ENCODE results near the gene XAF1.
"Not testable (repeated sequence)": the region's sequence is repeated elsewhere in the genome, so short reads cannot be mapped to it uniquely, and the experiment has no call there.

XAF1 gene, protein sequence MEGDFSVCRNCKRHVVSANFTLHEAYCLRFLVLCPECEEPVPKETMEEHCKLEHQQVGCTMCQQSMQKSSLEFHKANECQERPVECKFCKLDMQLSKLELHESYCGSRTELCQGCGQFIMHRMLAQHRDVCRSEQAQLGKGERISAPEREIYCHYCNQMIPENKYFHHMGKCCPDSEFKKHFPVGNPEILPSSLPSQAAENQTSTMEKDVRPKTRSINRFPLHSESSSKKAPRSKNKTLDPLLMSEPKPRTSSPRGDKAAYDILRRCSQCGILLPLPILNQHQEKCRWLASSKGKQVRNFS

DNA sequence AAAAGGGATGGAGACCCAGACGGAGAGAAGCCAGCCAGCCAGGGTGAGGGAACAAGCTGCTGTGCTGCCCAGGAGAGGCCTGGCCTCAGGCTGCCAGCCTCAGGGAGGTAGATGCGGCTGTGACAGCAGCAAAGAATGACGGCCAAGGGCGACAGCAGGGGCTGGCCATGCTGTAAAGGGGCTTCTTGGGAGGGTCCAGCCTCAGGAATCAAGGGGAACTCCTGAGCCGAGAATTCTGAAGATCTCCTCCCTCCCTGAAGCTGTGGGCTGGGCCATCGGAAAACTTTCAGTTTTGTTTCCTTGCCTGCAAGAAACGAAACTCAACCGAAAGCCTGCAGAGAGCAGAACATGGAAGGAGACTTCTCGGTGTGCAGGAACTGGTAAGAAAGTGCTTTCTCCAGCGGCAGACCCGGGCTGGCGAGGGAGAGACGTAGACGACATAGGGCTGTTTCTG is at the start of gene XAF1:
TSS of gene XAF1 (plus strand) at position 316 of the 454 bp plus-strand sequence. CDS start at position 349, 33 bp downstream.
- DNase-seq (ENCODE audit: low read depth in 2 of 2): peak in 1 of 2 donors; percentile 11

DNA sequence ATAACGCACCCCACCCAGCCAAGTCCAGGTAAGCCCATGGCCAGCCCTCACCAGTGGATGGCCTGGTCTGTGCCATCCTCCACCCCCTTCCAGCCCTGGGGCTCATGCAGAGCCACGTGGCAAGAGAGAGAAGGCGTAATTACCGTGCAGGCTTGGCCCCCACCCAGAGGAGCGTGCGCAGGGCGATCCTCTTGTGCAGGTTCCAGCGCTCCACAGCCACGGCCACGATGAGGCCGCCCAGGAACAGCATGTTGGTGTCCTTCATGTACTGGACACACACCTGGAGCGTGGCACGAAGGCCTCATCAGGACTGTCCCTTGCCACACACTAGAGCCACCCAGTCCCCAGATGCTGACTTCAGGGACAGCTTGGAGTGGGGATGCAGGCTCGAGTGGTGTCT is 49.3 kb upstream of the XAF1 start:
- no peak for DNase-seq (ENCODE audit: low read depth in 2 of 2)

DNA sequence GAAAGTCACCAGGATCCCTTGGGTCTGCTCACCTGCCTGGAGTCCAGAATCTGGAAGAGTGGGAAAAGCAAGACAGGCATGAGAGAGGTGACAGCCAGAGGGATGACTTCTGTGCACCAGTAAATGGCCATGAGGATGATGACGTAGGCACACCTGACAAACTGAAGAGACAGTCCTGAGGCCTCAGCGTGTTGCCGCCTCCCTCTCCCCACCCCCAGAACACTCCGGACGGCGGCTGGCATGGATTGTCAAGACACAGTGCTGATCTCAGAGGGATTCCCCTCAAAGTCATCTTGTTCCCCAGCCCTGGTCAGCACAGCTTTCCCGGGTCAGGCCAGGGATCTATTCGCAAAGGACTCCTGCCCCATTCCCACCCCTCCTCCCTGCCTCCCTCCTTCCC is 48.9 kb upstream of the XAF1 start:
- DNase-seq (ENCODE audit: low read depth in 2 of 2): no peak

DNA sequence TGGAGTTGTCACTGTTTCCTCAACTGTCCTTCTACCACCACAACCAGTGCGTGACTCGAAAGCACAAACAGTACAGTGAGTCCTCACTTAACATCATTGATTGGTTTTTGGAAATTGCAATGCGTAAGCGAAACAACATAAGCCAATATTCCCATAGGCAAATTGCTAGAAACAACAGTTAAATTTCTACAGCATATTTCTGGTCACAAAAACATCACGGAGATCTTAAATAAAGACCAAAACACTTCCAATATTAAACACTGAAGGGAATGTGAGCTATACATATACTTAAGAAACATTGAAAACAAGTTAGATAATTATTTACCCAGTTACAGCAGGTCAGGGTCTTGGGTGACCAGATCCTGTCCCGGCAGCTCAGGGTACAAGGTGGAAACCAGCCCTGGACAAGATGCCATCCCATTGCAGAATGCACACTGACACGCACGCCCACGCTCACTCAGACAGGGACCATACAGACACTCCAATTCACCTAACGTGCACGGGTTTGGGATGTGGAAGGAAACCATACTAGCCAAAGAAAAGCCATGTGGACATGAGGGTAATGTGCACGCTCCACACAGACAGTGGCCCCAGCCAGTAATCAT is 47.4 kb upstream of the XAF1 start:
- DNase-seq (ENCODE audit: low read depth in 2 of 2): no peak

DNA sequence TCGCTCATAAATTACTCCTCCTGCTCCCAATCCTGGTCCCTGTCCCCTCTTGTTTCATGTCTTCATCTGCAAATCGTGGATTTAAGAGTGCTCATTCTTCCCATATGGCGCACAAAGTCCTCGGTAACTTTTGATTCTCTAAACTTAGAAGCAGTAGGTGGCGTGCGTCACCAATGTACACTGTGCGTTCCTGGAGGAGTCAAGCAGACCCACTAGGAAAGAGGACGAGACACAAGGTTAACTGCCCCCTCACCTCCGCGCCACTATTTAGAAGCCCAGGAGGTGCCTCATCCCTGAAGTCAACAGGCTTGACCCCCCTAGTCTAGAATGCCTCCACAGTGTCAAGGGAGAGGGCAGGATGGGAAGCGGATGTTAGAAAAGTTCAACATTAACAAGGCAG is 45.5 kb upstream of the XAF1 start:
- no peak for DNase-seq (ENCODE audit: low read depth in 2 of 2)

DNA sequence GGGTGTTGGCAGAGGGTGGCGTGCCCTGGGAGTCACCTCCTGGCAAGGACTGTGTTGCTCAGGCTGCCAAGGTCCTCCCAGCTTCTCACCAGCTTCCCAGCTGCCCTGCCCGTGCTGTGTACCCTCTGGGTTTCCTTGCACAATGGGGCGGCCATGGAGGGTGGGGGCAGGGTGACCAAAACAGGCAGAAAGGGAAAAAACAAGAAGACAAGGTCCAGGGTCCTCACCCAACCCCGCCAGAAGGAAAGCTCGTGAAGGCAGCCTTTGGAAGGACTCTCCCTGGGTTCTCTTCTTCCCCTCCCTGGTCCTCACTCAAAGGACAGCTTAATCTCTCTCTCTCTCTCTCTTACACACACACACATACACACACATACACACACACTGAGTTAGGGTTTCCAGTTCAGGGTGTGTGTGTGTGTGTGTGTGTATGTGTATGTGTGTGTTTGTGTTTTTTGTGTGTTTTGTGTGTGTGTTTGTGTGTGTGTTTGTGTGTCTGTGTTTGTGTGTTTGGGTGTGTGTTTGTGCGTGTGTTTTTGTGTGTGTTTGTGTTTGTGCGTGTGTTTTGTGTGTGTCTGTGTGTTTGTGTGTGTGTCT is 44.7 kb upstream of the XAF1 start:
- no peak for DNase-seq (ENCODE audit: low read depth in 2 of 2)

DNA sequence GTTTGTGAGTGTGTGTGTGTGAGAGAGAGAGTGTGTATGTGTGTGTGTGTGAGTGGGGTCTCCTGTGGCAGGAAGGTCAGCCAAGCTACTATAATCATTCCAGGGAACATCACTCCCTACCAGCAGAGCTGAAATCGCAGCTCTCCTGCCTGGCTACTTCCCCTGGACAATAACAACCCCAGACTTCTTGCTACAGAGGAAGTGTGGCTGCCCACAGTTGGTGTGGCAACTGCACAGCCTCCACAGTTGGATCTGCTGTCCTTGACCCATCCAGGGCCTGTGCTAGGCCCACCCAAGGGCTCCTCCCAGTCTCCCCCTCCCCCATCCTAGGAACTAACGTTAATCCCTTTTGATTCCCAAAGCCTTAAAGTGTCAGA is 44.2 kb upstream of the XAF1 start:
- DNase-seq (ENCODE audit: low read depth in 2 of 2): no peak

DNA sequence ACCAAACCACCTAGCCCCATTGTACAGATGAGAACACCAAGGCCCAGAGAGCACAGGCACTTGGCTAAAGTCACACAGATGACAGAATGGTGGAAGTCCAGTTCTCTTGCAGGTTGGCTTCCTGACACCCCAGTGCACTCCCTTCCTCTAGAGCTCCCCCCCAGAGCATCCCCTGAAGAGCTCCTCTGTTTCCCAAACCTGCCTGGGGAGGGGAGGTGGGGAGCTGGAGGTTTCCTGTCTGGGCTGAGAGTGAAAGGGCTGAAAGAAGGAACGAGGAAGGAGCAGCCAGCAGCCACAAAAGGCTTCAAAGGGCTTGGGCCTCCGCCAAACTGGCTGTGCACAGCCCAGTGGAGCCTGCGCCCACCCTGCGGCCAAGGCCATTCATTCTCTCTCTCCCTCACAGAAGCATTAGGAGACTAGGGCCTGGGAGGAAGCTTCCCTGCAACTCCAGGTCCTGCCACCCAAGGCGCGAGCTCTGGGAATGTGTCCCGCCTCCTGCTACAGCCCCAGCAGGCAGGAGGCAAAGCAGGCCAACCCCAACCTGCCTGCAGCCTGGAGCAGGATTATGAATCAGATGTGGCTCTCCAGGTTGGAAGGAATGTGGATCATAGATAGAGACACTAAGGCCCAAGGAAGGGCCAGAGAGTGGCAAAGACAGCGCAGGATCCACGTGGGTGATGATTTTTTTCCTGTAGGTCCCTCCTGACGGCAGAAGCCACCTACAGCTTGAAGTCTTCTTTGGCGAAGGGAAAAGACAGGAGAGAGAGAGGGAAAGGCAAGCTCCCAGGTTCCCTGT is 43.6 kb upstream of the XAF1 start:
- no peak for DNase-seq (ENCODE audit: low read depth in 2 of 2)

DNA sequence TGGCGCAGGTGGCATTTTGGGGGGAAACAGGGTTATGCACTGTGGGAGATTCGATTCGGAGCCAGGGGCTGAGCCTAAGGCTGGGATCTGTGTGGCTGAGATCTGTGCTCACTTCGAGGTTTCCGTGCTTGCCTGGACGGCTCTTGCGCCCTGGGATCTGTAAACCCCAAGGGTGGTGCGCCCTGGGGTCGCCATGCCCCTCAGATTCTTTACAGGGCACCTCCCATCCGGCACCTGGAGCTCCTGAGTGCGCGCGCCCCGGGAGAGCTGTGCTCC is 43.1 kb upstream of the XAF1 start:
- DNase-seq (ENCODE audit: low read depth in 2 of 2): no peak

DNA sequence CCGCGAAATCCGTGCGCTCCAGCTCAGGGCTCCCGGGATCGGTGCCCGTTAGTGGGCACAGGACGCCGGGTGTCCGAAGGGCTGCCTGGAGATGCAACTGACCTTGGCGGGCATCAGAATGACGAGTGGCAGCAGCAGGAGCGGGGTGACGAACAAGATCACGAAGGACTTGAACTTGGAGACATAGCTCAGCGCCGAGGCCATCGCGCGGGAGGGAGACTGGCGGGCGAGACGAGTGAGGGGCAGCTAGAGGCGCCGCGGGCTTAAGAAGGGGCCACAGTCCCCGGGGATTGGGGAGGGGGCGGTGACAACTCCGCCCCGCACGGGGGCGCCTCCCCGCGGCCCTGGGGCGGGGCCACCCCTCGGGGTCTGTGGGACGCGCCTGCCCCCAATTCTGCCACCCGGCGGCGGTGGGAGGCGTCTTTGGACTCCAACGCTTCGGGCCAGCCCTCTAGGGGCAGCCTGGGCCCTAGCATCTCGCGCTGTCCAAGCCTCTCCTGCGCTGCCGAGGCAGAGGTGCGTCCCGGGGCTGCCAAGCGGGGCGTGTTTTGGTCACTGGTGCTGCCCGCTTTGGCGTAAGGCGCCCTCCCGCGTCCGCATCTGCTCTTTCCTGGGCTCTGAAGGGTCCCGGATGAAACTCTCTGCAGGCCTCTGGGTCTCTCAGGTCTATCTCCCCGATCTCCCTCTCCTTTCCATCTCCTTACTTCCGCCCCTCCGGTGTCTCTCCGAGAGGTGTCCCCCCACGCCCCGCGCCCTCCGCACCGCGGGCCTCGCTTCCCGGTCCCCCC is 42.5 kb upstream of the XAF1 start, which contains the start of gene SLC13A5:
TSS of gene SLC13A5 (minus strand) at position 240 of the 788 bp plus-strand sequence. CDS start at position 204, 36 bp downstream.
- DNase-seq (ENCODE audit: low read depth in 2 of 2): no peak

DNA sequence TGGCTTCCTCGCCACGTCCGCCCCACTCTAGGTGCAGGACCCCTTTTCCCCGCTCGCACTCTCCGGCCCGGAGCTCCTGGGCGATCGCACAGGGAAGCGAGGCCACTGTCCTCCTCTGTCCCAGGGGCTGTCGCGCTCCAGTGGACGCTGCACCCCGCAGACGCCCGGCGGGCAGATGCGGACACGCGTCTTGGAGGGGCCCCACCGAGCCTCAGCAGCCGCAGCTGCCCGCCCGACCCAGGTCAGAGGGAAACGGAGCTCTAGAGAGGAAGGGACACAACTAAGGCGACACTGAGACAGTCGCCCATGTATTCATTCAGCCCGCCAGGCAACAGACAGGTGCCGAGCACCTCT is 42.0 kb upstream of the XAF1 start:
- no peak for DNase-seq (ENCODE audit: low read depth in 2 of 2)

DNA sequence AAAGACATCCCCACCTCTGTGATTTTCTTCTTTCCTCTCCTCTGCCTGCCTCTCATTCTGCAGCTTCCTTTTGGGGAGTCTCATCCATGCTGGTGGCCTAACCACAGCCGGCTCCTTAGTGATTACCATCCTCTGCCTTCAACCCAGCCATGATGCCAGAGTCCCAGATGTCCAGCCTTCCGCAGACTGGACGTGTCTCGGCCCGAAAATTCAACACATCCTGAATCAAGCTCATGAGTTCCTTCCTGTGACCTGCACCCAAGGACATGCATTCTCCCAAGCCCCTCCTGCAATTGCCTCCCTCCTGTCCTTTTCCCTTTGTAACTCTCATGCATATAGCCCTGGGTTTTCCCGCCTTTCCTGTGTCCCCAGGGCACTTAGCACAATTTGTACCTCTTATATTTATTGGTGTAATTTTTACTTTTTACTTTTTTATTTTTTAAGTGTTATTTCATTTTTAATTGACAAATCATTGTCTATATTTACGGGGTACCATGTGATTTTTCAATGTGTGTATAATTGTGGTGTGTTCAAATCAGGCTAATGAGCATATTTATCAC is 41.5 kb upstream of the XAF1 start:
- DNase-seq (ENCODE audit: low read depth in 2 of 2): no peak

DNA sequence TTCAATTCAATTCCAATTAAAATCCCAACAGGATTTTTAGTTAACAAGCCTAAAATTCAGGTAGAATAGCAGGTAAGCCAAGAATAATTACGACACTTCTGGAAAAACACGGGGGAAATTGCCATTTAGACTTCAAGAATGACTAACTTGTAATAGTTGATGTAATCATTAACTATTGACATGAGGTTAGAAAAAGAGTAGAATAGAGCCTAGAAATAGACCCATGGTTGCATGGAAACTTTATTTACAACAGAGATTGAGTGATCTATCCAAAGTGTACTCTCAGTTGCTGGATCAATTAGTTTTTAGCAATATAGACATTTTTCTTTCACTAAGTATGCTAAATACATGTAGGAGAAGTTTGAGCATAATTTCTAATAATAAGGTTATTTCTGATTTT is 39.1 kb upstream of the XAF1 start:
- DNase-seq (ENCODE audit: low read depth in 2 of 2): no peak

DNA sequence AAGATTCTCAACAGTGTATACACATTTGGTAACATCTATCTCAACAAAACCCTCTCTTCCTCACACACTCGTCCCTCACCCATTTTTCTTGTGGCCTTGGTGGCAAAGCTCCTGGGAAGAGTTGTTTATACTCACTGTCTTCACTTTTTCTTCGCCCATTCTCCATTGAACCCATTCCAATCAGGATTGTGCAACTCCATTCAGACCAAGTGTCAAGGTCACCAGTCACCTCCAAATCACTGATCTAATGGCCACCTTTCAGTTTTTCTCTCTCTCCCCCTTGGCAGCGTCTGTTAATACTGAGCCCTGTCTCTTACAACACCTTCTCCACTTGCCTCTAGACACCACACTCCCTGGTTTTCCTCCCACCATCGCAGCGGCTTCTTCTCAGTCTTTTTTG is 34.1 kb upstream of the XAF1 start:
- DNase-seq (ENCODE audit: low read depth in 2 of 2): no peak

DNA sequence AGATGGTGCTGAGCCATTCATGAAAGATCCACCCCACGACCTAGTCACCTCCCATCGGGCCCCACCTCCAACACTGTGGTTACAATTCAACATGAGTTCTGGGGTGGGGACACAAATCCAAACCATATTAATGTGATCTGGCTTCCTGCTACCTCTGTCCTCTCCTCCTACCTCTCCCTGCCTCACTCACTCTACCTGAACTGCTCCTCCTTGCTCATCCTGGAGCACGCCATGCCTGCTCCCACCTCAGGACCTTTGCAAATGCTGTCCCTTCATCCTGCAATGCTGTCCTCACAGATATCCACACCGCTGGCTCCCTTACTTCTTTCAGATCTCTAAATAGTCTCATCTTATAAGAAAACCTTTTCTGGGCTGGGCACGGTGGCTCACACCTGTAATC is 31.8 kb upstream of the XAF1 start:
- no peak for DNase-seq (ENCODE audit: low read depth in 2 of 2)

DNA sequence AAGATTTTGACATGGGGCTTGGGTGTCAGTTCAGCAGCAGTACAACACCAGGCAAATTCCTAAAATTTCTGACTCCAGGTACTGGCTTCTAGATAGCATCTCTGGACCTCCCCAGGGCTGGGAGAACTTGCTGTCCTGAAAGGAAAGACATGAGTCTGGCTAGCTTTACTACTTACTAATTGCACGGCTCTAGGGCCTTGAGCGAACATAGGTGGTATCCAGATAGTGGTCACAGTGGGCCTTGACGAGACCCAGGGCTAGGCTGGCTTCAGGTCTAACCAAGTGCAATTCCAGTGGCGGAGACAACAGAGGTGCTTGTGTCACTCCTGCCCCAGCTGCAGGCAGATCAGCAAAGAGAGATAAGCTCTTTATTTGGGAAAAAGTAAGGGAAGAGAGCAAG is 26.3 kb upstream of the XAF1 start:
- DNase-seq (ENCODE audit: low read depth in 2 of 2): no peak

DNA sequence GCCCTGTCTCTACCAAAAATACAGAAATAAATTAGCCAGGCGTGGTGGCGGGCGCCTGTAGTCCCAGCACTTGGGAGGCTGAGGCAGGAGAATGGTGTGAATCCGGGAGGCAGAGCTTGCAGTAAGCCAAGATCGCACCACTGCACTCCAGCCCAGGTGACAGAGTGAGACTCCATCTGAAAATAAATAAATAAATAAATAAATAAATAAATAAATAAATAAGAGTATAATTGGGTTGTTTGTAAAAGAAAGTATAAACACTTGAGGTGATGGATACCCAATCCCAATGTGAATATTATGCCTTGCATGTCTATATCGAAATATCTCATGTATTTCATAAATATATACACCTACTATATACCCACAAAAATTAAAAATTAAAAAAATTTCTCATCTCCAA is 9.2 kb upstream of the XAF1 start:
- DNase-seq (ENCODE audit: low read depth in 2 of 2): not testable (repeated sequence)

DNA sequence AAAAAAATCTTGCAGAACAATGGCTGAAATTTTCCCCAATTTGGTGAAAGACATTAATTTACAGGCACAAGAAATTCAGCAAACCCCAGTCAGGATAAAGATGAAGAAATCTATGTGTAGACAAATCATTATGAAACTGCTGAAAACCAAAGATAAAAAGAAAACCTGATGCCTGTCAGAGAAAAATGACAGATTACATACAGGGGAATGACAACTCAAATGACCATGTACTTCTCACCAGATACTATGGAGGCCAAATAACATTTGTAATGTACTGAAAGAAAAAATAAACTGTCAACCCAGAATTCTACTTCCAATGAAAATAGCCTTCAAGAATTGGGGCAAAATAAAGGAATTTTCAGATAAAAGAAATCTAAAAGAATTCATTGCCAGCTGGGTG is 7.2 kb upstream of the XAF1 start:
- no peak for DNase-seq (ENCODE audit: low read depth in 2 of 2)

DNA sequence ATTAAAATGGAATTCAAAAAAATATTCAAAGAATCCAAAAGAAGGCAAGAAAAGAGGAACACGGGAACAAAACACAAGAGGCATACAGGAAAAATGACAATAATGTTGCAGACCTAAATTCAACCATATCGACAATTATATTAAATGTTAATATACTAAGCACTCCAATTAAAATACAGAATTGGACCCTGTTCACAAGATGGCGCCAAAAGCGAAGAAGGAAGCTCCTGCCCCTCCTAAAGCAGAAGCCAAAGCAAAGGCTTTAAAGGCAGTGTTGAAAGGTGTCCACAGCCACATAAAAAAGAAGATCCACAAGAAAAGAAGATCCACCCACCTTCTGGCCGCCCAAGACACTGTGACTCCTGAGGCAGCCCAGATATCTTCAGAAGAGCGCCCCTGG is 6.3 kb upstream of the XAF1 start:
- no peak for DNase-seq (ENCODE audit: low read depth in 2 of 2)

DNA sequence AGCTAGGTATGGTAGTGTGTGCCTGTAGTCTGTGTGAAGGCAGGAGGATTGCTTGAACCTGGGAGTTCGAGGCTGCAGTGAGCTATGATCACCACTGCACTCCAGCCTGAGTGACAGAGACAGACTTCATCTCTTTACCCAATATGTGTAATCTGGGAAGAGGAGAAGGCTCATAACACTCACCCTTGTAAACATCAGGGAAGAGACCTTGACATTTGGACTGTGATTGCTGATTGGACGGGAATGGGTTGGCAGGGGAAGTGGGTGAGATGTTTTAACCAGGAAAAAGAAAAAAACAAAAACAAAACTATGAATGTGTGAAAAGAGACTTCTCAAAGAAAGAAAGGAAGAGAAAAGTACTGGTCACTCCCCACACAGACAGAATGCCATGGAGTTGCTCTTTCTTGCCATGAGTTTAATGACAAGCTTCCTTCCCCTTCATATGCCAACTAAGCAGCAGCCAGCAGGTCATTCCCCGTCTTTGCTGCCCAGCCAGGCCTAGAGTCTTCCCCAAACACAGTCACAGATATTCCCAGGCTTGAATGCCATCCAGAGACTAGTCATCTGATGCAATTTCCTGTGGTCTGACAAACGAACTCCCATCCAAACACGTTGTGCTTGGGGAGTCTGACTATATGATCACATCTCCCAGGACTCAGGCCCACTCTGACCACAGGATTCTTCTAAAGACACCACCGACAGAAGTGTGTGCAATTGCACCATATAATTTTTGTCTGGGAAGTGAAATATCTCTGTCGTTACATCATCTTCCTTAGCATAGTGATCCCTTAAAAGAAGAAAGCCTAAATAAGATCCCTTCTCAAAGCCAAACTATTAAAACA is 3.6 kb upstream of the XAF1 start:
- no peak for DNase-seq (ENCODE audit: low read depth in 2 of 2)

DNA sequence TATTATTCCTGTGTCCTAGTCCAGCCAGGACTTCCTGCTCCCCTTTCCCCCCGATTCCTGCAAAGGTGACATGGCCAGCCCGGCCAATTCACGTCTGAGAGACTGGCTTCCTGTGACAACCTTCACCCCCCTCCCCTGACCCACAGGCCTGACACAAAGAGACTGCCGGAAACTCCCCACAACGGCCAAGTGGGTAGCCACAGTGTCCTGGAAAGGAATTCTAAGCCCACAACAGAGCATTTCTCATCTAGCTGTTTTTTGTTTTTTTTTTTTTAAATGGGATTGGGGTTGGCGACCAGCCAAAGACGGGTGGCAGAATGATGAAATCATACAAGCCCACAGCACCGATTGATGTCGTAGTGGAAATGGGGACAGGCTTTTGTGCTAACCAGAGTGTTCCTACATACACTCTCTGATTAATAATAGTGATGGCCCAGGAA is 2.8 kb upstream of the XAF1 start:
- DNase-seq (ENCODE audit: low read depth in 2 of 2): no peak
